ENCODE data around the gene ZNRF1. TPM values are rescaled to one million over a fixed set of nuclear protein-coding genes. Genes with fewer than 3 reads are reported as not detected.
"Not testable (repeated sequence)": the region's sequence is repeated elsewhere in the genome, so short reads cannot be mapped to it uniquely, and the experiment has no call there.

The ZNRF1 gene
- total RNA-seq, 1 donor, result 2.9 TPM

GRCh38 chr16:75118943-75119539 lies 120.2 kb downstream of the ZNRF1 start:
- no peak overlapping the region for H3K4me3 ChIP-seq (ENCODE audit: low read length)
- H3K4me1 ChIP-seq (ENCODE audit: insufficient read depth, low read length), result peaks cover 9% of the 10 kb centered on the region
- peaks cover 12% of the 10 kb centered on the region for H3K9me3 ChIP-seq (ENCODE audit: low read depth, low read length)
- no peaks in the 10 kb centered on the region for H3K27me3 ChIP-seq (ENCODE audit: insufficient read depth, low read length)

DNA sequence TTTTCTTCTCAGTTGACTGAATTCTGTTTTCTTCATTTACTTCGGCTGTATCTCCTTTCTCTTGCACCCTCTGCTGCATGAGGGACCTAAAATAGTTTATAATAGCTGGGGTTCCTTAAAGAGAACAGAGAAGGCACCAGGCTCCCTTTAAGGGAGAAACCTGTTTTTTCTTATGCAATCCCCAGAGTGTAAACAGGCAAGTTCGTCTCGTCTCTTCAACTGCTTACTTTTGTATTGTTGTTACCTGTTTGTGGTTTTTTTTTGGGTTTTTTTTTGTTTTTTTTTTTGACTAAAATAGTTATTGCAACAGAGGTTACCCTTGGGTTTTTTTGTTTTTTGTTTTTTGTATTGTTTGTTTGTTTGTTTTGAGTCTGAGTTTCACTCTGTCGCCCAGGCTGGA lies 121.4 kb downstream of the ZNRF1 start:
- H3K9me3 ChIP-seq (ENCODE audit: low read depth, low read length), result peaks cover 12% of the 10 kb centered on the region
- H3K4me3 ChIP-seq (ENCODE audit: low read length), result no peak overlapping the region

DNA sequence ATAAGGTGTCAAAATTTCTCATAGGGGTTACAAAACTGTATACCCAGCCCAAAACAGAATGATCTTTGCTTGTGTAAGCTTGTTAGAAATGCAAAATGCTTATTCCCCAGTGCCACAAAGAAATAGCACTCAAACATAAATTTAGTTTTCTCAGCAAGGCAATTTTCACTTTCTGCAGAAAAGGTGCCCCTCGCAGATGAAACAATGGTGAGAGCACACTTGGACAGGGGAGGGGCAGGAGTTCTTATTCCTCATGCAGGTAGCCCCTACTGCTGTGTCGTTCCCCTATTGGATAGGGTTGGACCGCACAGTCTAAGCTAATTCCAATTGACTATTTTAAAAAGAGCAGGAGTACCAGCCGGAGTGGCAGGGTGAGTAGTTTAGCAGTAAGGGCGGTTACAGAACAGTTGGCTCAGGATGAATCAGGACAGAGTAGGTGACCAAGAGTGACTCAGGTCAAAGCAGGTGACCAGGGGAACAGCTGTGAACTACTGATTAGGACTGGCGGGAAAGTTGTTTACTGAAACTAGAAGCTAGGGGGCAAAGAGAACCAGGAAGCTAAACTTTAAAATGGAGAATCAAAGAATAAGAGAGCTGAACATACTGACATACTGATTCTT lies 123.2 kb downstream of the ZNRF1 start:
- Histone ChIP-seq H3K4me3 (ENCODE audit: low read length) (no peak overlapping the region), H3K27me3 (ENCODE audit: insufficient read depth, low read length) (no peaks in the 10 kb centered on the region), H3K9me3 (ENCODE audit: low read depth, low read length) (peaks cover 12% of the 10 kb centered on the region), H3K4me1 (ENCODE audit: insufficient read depth, low read length) (no peaks in the 10 kb centered on the region)

More for the DNA sequence above, 121.4 kb downstream of the ZNRF1 start:
- Histone ChIP-seq H3K27me3 (ENCODE audit: insufficient read depth, low read length) (no peaks in the 10 kb centered on the region), H3K4me1 (ENCODE audit: insufficient read depth, low read length) (peaks cover 9% of the 10 kb centered on the region)

DNA sequence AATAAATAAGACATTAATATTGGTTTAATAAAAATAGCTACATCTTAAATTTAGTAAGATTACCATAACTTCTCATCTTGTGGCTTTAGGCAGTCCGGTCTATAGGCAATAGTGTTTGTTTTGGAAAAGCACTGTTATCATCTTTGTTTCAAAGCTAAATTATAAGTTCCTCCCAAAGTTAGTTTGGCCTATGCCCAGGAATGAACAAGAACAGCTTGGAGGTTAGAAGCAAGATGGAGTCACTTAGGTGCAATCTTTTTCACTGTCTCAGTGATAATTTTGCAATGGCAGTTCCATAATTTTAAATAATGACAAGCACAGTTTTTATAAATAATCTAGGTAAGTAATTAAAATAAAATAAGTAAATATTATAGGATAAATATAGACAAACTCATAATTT lies 123.8 kb downstream of the ZNRF1 start:
- Histone ChIP-seq H3K9me3 (ENCODE audit: low read depth, low read length) (peaks cover 12% of the 10 kb centered on the region), H3K4me1 (ENCODE audit: insufficient read depth, low read length) (no peaks in the 10 kb centered on the region), H3K4me3 (ENCODE audit: low read length) (no peak overlapping the region), H3K27me3 (ENCODE audit: insufficient read depth, low read length) (no peaks in the 10 kb centered on the region)

DNA sequence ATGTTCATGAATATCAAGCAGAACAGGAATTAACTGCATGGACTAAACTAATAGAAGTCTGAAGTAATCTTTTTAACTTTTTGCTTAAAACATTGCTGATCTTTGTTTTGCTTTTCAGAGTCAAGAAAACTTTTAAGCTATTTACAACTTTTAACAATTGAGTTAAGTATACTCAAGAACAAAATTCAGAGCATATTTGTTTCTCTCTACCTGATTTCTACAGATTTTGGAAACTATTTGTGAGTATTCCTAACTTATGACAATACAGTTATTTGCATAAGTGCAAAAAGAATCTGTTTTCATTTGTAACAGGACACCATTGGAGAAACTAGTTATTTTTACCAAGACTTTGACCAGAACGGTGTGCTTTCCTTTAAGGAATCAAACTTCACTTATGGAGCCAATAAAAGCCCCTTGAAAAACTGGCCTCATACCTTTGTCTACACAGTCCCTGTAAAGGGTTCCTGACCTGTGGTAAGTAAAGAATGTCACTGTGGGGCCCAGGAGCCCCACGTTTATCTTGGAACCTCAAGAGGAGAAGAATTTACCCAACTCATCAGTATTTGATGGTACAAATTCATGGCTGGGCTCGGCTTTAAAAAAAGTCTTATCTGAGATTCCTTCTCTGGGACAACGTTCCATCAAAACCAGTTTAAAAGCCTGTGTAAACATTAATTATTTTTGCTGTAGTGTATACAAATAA lies 129.0 kb downstream of the ZNRF1 start:
- Histone ChIP-seq H3K9me3 (ENCODE audit: low read depth, low read length) (no peaks in the 10 kb centered on the region), H3K27me3 (ENCODE audit: insufficient read depth, low read length) (no peaks in the 10 kb centered on the region), H3K4me1 (ENCODE audit: insufficient read depth, low read length) (peaks cover 10% of the 10 kb centered on the region), H3K4me3 (ENCODE audit: low read length) (no peak overlapping the region)

- not testable (repeated sequence) for H3K9me3 ChIP-seq (ENCODE audit: low read depth, low read length); H3K4me3 ChIP-seq (ENCODE audit: low read length); H3K27me3 ChIP-seq (ENCODE audit: insufficient read depth, low read length)
- H3K4me1 ChIP-seq (ENCODE audit: insufficient read depth, low read length), result peaks cover 10% of the 10 kb centered on the region
Observed at GRCh38 chr16:75129421-75130149, 130.8 kb downstream of the ZNRF1 start.

- H3K9me3 ChIP-seq (ENCODE audit: low read depth, low read length), result no peaks in the 10 kb centered on the region
- no peak overlapping the region for H3K4me3 ChIP-seq (ENCODE audit: low read length)
- peaks cover 10% of the 10 kb centered on the region for H3K4me1 ChIP-seq (ENCODE audit: insufficient read depth, low read length)
- no peaks in the 10 kb centered on the region for H3K27me3 ChIP-seq (ENCODE audit: insufficient read depth, low read length)
Observed at GRCh38 chr16:75130150-75130771, 131.4 kb downstream of the ZNRF1 start.

GRCh38 chr16:75131081-75131480 lies 132.3 kb downstream of the ZNRF1 start:
- peaks cover 10% of the 10 kb centered on the region for H3K4me1 ChIP-seq (ENCODE audit: insufficient read depth, low read length)
- no peaks in the 10 kb centered on the region for H3K9me3 ChIP-seq (ENCODE audit: low read depth, low read length)
- H3K27me3 ChIP-seq (ENCODE audit: insufficient read depth, low read length), result no peaks in the 10 kb centered on the region
- H3K4me3 ChIP-seq (ENCODE audit: low read length), result no peak overlapping the region

DNA sequence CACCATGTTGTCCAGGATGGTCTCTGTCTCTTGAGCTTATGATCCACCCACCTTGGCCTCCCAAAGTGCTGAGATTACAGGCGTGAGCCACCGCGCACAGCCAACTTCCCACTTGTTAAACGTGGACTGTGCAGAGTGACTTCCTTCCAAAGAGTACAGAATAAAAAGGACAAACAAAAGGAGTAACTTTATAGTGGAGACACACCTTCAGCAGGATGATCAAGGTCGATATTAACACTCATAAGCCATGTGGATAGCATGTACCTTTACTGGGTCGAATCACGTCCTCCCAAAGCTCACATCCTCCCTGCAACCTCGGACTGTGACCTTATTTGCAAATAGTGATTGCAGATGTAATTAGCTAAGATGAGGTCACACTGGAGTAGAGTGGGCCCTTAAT lies 139.4 kb downstream of the ZNRF1 start:
- H3K27me3 ChIP-seq (ENCODE audit: insufficient read depth, low read length), result no peaks in the 10 kb centered on the region
- no peaks in the 10 kb centered on the region for H3K9me3 ChIP-seq (ENCODE audit: low read depth, low read length)
- H3K4me1 ChIP-seq (ENCODE audit: insufficient read depth, low read length), result peaks cover 6% of the 10 kb centered on the region
- H3K4me3 ChIP-seq (ENCODE audit: low read length), result no peak overlapping the region

GRCh38 chr16:75138636-75139035 lies 139.8 kb downstream of the ZNRF1 start:
- Histone ChIP-seq H3K4me1 (ENCODE audit: insufficient read depth, low read length) (peaks cover 6% of the 10 kb centered on the region), H3K9me3 (ENCODE audit: low read depth, low read length) (no peaks in the 10 kb centered on the region), H3K4me3 (ENCODE audit: low read length) (no peak overlapping the region), H3K27me3 (ENCODE audit: insufficient read depth, low read length) (no peaks in the 10 kb centered on the region)

DNA sequence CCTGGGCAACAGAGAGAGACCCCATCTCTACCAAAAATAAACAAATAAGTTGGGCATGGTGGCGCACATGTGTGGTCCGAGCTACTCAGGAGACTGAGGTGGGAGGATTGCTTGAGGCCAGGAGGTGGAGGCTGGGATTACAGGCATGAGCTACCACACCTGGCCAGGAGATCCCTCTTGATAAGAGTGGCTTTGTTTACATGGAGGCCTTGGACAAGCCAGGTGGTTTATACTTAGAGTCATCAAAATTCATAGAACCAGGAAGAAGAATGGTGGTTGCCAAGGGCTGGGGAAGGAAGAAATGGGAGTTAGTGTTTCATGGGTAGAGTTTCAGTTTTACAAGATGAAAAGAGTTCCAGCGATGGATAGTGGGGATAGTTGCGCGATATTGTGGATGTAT lies 140.7 kb downstream of the ZNRF1 start:
- no peaks in the 10 kb centered on the region for H3K27me3 ChIP-seq (ENCODE audit: insufficient read depth, low read length)
- H3K9me3 ChIP-seq (ENCODE audit: low read depth, low read length), result no peaks in the 10 kb centered on the region
- no peak overlapping the region for H3K4me3 ChIP-seq (ENCODE audit: low read length)
- peaks cover 6% of the 10 kb centered on the region for H3K4me1 ChIP-seq (ENCODE audit: insufficient read depth, low read length)

DNA sequence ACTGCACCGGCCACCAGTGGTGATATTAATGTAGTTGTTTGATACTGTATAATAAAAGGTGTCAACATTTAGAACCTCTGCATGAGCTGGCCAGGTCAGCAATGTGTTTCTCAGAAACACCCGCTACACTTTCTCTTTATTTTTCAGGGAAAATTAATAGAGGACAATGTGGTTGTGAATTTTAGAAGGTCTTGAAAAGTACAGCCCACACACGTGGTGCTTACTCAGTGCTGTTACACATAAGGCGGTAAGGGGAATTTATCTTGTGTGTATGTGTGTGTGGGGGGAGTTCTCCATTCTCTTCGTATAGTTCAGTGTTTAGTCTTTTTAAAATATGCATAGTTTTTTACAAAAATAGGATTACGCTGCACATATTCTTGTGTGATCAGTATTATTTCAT lies 145.1 kb downstream of the ZNRF1 start:
- no peaks in the 10 kb centered on the region for H3K9me3 ChIP-seq (ENCODE audit: low read depth, low read length)
- peaks cover 1% of the 10 kb centered on the region for H3K4me1 ChIP-seq (ENCODE audit: insufficient read depth, low read length)
- H3K4me3 ChIP-seq (ENCODE audit: low read length), result no peak overlapping the region
- no peaks in the 10 kb centered on the region for H3K27me3 ChIP-seq (ENCODE audit: insufficient read depth, low read length)

DNA sequence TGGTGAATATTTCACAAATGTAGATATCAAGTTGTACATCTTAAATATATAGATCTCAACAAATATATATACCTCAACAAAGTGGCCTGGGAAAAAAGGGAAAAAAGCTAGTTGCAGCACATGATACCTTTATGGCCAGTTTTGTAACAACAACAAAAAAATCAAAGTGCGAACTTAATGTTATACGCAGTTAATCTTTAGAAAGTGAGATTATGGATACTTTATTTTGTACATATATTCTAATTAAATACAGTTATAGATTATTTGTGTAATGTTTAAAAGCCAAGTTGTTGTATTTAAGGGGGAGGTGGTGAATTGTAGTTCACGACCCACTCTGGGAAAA lies 149.1 kb downstream of the ZNRF1 start:
- H3K4me1 ChIP-seq (ENCODE audit: insufficient read depth, low read length), result peaks cover 9% of the 10 kb centered on the region
- peak overlapping the region; percentile 93 for H3K4me3 ChIP-seq (ENCODE audit: low read length)
- H3K27me3 ChIP-seq (ENCODE audit: insufficient read depth, low read length), result no peaks in the 10 kb centered on the region
- peaks cover 11% of the 10 kb centered on the region for H3K9me3 ChIP-seq (ENCODE audit: low read depth, low read length)

GRCh38 chr16:75148311-75149195 lies 149.7 kb downstream of the ZNRF1 start, which contains the start of gene ZFP1:
TSS of gene ZFP1 (plus strand) at chr16:75148524. CDS start at chr16:75152952, 4,428 bp downstream.
- no peaks in the 10 kb centered on the region for H3K27me3 ChIP-seq (ENCODE audit: insufficient read depth, low read length)
- peak within 1 kb of the TSS; percentile 93 for H3K4me3 ChIP-seq (ENCODE audit: low read length)
- H3K9me3 ChIP-seq (ENCODE audit: low read depth, low read length), result peaks cover 11% of the 10 kb centered on the region
- peaks cover 9% of the 10 kb centered on the region for H3K4me1 ChIP-seq (ENCODE audit: insufficient read depth, low read length)

Measured in mononuclear cell (primary cell).